Muscle of leg (tissue), 11 donors: ENCODE results near the gene SIRPA. TPM values are rescaled to one million over a fixed set of nuclear protein-coding genes. Genes with fewer than 3 reads are reported as not detected.

Experiments used
- DNase-seq: peaks from one replicate; pipeline ENCODE4 v3.0.0; 2013
- H3K27ac ChIP-seq: one replicate; pipeline ENCODE4 v1.5.1; 2013; ENCODE audit warnings: mild to moderate bottlenecking, low read length, control low read depth
- H3K27me3 ChIP-seq: one replicate; pipeline ENCODE4 v1.6.1; 2013; ENCODE audit warnings: low read length; ENCODE audit not compliant: control insufficient read depth, insufficient read depth
- H3K36me3 ChIP-seq: one replicate; pipeline ENCODE4 v1.6.1; 2013; ENCODE audit warnings: low read length; ENCODE audit not compliant: control insufficient read depth, insufficient read depth
- H3K4me1 ChIP-seq: one replicate; pipeline ENCODE4 v1.6.1; 2013; ENCODE audit warnings: low read length; ENCODE audit not compliant: control insufficient read depth, insufficient read depth
- H3K4me3 ChIP-seq: one replicate; pipeline ENCODE4 v1.5.1; 2013; ENCODE audit warnings: low read length, control low read depth
- H3K9me3 ChIP-seq: replicated peaks from 2 replicates; pipeline ENCODE4 v1.6.1; 2013; ENCODE audit warnings: low read depth, low read length; ENCODE audit not compliant: control insufficient read depth
- WGBS: methylation state at CpG from one replicate; pipeline ENCODE4 v1.1.5; 2013; ENCODE audit warnings: missing lambda C conversion rate; ENCODE audit not compliant: insufficient coverage; 5-methylcytosine and 5-hydroxymethylcytosine counted together
- polyA plus RNA-seq, 8 donors: library from polyadenylated mRNA; unstranded; fragments of 120-200 nt; gene quantifications; one replicate each; pipeline versions ENCODE4 v1.2.1 to v1.2.3, GENCODE V29; 2013; ENCODE audit warnings: inconsistent platforms in 1 of 8, low replicate concordance in 1 of 8; ENCODE audit not compliant: insufficient read length in 8 of 8, insufficient read depth in 1 of 8
- total RNA-seq: library from RNA; stranded (reverse); fragments of 120-200 nt; gene quantifications from one replicate; pipeline ENCODE4 v1.2.4, GENCODE V29; 2013

Gene SIRPA
- total and polyA plus RNA-seq, 9 donors: 13.3 to 28.4 (median 24.9) TPM

- peaks cover 36% of the 10 kb centered on the region for H3K4me1 ChIP-seq
- H3K36me3 ChIP-seq: no peaks in the 10 kb centered on the region
- no peaks in the 10 kb centered on the region for H3K9me3 ChIP-seq
- peak overlapping the region; percentile 59 for H3K27ac ChIP-seq
- peak overlapping the region; percentile 47 for H3K4me3 ChIP-seq
- H3K27me3 ChIP-seq: peaks cover 8% of the 10 kb centered on the region
- WGBS: under 1% methylated on average over 56 of the region's 70 CpGs
- DNase-seq: peak; percentile 85
Observed at GRCh38 chr20:1894471-1894950, 696 bp upstream of the SIRPA start.

GRCh38 chr20:1895674-1896483 lies 672 bp downstream of the SIRPA start:
- Histone ChIP-seq H3K9me3 (no peaks in the 10 kb centered on the region), H3K27ac (peak overlapping the region; percentile 65), H3K4me3 (peak overlapping the region; percentile 68), H3K4me1 (peaks cover 44% of the 10 kb centered on the region), H3K27me3 (peaks cover 8% of the 10 kb centered on the region), H3K36me3 (peaks cover 4% of the 10 kb centered on the region)
- peak; percentile 36 for DNase-seq
- WGBS: 14% methylated on average over 19 of the region's 24 CpGs

- H3K27ac ChIP-seq: no peak overlapping the region
- WGBS: 54% methylated on average over 10 of the region's 12 CpGs
- H3K27me3 ChIP-seq: peaks cover 8% of the 10 kb centered on the region
- peaks cover 4% of the 10 kb centered on the region for H3K36me3 ChIP-seq
- H3K9me3 ChIP-seq: no peaks in the 10 kb centered on the region
- DNase-seq: no peak
- peak overlapping the region; percentile 68 for H3K4me3 ChIP-seq
- peaks cover 46% of the 10 kb centered on the region for H3K4me1 ChIP-seq
Observed at GRCh38 chr20:1896484-1897258, 1.5 kb downstream of the SIRPA start.

- peak overlapping the region; percentile 69 for H3K27ac ChIP-seq
- peaks cover 8% of the 10 kb centered on the region for H3K27me3 ChIP-seq
- 63% methylated on average over 2 of the region's 2 CpGs for WGBS
- peak; percentile 69 for DNase-seq
- peaks cover 4% of the 10 kb centered on the region for H3K36me3 ChIP-seq
- no peaks in the 10 kb centered on the region for H3K9me3 ChIP-seq
- H3K4me3 ChIP-seq: no peak overlapping the region
- peaks cover 46% of the 10 kb centered on the region for H3K4me1 ChIP-seq
Observed at GRCh38 chr20:1897541-1897940, 2.3 kb downstream of the SIRPA start.

GRCh38 chr20:1897965-1898464 lies 2.8 kb downstream of the SIRPA start:
- 64% methylated on average over 5 of the region's 11 CpGs for WGBS
- Histone ChIP-seq H3K4me1 (peaks cover 46% of the 10 kb centered on the region), H3K36me3 (peaks cover 4% of the 10 kb centered on the region), H3K4me3 (no peak overlapping the region), H3K27ac (peak overlapping the region; percentile 74), H3K9me3 (no peaks in the 10 kb centered on the region), H3K27me3 (peaks cover 8% of the 10 kb centered on the region)
- peak; percentile 77 for DNase-seq

GRCh38 chr20:1898482-1899240 lies 3.5 kb downstream of the SIRPA start:
- 45% methylated on average over 4 of the region's 15 CpGs for WGBS

GRCh38 chr20:1899241-1899525 lies 4.0 kb downstream of the SIRPA start:
- 66% methylated on average over 6 of the region's 6 CpGs for WGBS
- H3K27ac ChIP-seq: peak overlapping the region; percentile 74
- H3K9me3 ChIP-seq: no peaks in the 10 kb centered on the region
- peaks cover 4% of the 10 kb centered on the region for H3K36me3 ChIP-seq
- no peak for DNase-seq
- peaks cover 36% of the 10 kb centered on the region for H3K4me1 ChIP-seq
- peaks cover 8% of the 10 kb centered on the region for H3K27me3 ChIP-seq
- H3K4me3 ChIP-seq: no peak overlapping the region

More at GRCh38 chr20:1898482-1899240, 3.5 kb downstream of the SIRPA start:
- H3K27me3 ChIP-seq: peaks cover 8% of the 10 kb centered on the region
- H3K4me1 ChIP-seq: peaks cover 40% of the 10 kb centered on the region
- DNase-seq: peak; percentile 85
- peaks cover 4% of the 10 kb centered on the region for H3K36me3 ChIP-seq
- no peak overlapping the region for H3K4me3 ChIP-seq
- no peaks in the 10 kb centered on the region for H3K9me3 ChIP-seq
- peak overlapping the region; percentile 74 for H3K27ac ChIP-seq

- peaks cover 36% of the 10 kb centered on the region for H3K4me1 ChIP-seq
Observed at GRCh38 chr20:1900321-1900801, 5.2 kb downstream of the SIRPA start.

GRCh38 chr20:1901704-1902103 lies 6.5 kb downstream of the SIRPA start:
- WGBS: 66% methylated on average over 12 of the region's 18 CpGs
- Histone ChIP-seq H3K27me3 (no peaks in the 10 kb centered on the region), H3K27ac (no peak overlapping the region), H3K9me3 (no peaks in the 10 kb centered on the region), H3K4me1 (peaks cover 24% of the 10 kb centered on the region), H3K4me3 (no peak overlapping the region), H3K36me3 (peaks cover 7% of the 10 kb centered on the region)
- DNase-seq: no peak

More at GRCh38 chr20:1900321-1900801, 5.2 kb downstream of the SIRPA start:
- H3K4me3 ChIP-seq: no peak overlapping the region
- peaks cover 8% of the 10 kb centered on the region for H3K27me3 ChIP-seq
- peak overlapping the region; percentile 51 for H3K27ac ChIP-seq
- no peaks in the 10 kb centered on the region for H3K9me3 ChIP-seq
- DNase-seq: peak; percentile 89
- H3K36me3 ChIP-seq: peaks cover 4% of the 10 kb centered on the region
- 7% methylated on average over 8 of the region's 10 CpGs for WGBS
